Stomach (tissue), 9 donors: ENCODE results near the gene SMIM17. TPM values are rescaled to one million over a fixed set of nuclear protein-coding genes. Genes with fewer than 3 reads are reported as not detected.

ENCODE experiments used
- DNase-seq, 2 donors: peaks; one replicate each; pipeline versions ENCODE4 v3.0.0 to v3.0.0-alpha.2; 2013 to 2019
- H3K27ac ChIP-seq, 5 donors: fragments of 200-600 bp in 4 of 5; sonication (generic) in 4 of 5; one replicate each; pipeline ENCODE4 v1.5.1; 2013 to 2019; ENCODE audit warnings: mild to moderate bottlenecking in 1 of 5, moderate library complexity in 1 of 5
- H3K27me3 ChIP-seq, 3 donors: fragments of 200-600 bp; sonication (generic); one replicate each; pipeline ENCODE4 v1.5.1; 2017 to 2019; ENCODE audit warnings: mixed run types in 1 of 3
- H3K36me3 ChIP-seq, 4 donors: fragments of 200-600 bp; sonication (generic); 1 replicate in 3 of 4; 2 replicates in 1 of 4; pipeline ENCODE4 v1.5.1; 2016 to 2019
- H3K4me1 ChIP-seq, 4 donors: fragments of 200-600 bp; sonication (generic); one replicate each; pipeline ENCODE4 v1.5.1; 2016 to 2019
- H3K4me3 ChIP-seq, 4 donors: fragments of 200-600 bp; sonication (generic) in 3 of 4; one replicate each; pipeline ENCODE4 v1.5.1; 2016 to 2019; ENCODE audit warnings: mild to moderate bottlenecking in 1 of 4
- H3K9me3 ChIP-seq, 4 donors: fragments of 200-600 bp; sonication (generic); one replicate each; pipeline ENCODE4 v1.5.1; 2016 to 2019
- CTCF ChIP-seq, 7 experiments: fragments of 450-650 bp in 4 of 7; fragments of 200-600 bp in 3 of 7; sonication (generic) in 3 of 7; IDR thresholded peaks; one replicate each; pipeline ENCODE4 v1.5.1; 2016 to 2019; ENCODE audit warnings: antibody characterized with exemption in 7 of 7, control low read depth in 2 of 7, mild to moderate bottlenecking in 1 of 7
- EP300 ChIP-seq: sonication (generic); formaldehyde crosslinking; IDR thresholded peaks from one replicate; pipeline ENCODE4 v1.6.1; 2017; ENCODE audit warnings: antibody characterized with exemption
- POLR2A ChIP-seq, 4 donors: fragments of 450-650 bp; IDR thresholded peaks; one replicate each; pipeline ENCODE4 v1.6.1; 2016; ENCODE audit warnings: antibody characterized with exemption in 4 of 4, control low read depth in 2 of 4, mild to moderate bottlenecking in 1 of 4, moderate library complexity in 1 of 4
- POLR2AphosphoS5 ChIP-seq, 3 donors: sonication (generic); formaldehyde crosslinking; IDR thresholded peaks; one replicate each; pipeline ENCODE4 v1.6.1; 2016; ENCODE audit warnings: antibody characterized with exemption in 3 of 3
- WGBS, 5 donors: extraction: QIAGEN DNeasy Blood & Tissue Kit in 3 of 5; methylation state at CpG; one replicate each; pipeline versions ENCODE4 v1.1.5 to v1.1.7; 2013 to 2018; 5-methylcytosine and 5-hydroxymethylcytosine counted together
- intact Hi-C: fragments of 100-400 bp; cut with DNase I; formaldehyde crosslinking; loops from one replicate; pipeline ENCODE4 v1.15.1; 2023; ENCODE audit warnings: low total_unique reads
- polyA plus RNA-seq, 3 donors: library from polyadenylated mRNA; stranded (reverse); fragments of 200-250 nt; gene quantifications; one replicate each; pipeline ENCODE4 v1.2.3, GENCODE V29; 2013
- total RNA-seq, 5 donors: library from RNA; depleted of rRNA; stranded (reverse); fragments of >200 nt; gene quantifications; one replicate each; pipeline versions ENCODE4 v1.1.0 to v1.2.3, GENCODE V29; 2014 to 2016
- donor health status: healthy with polysubstance abuse.
- donor health status: Bipolar disorder and iron deficiency.
- donor health status: healthy.

The SMIM17 gene
- total and polyA plus RNA-seq, 8 donors = 0.13 to 1.1 TPM; not detected in 6

- no peak overlapping the region for H3K27ac ChIP-seq
- intact Hi-C loops = no loop called here
- H3K4me3 ChIP-seq = no peak overlapping the region
- no peaks in the 10 kb centered on the region for H3K4me1 ChIP-seq
- no peaks in the 10 kb centered on the region for H3K27me3 ChIP-seq
- TF ChIP-seq EP300 (no peak), POLR2A (IDR thresholded peaks at IDR 0.05) (no peak), POLR2AphosphoS5 (IDR thresholded peaks at IDR 0.05) (no peak), CTCF (IDR thresholded peaks at IDR 0.05) (no peak)
- DNase-seq = no peak
- H3K9me3 ChIP-seq = peaks cover 25 to 100% (median 74%) of the 10 kb centered on the region in 4 donors
- peaks cover 31 to 93% (median 61%) of the 10 kb centered on the region in 4 donors for H3K36me3 ChIP-seq
- 80 to 84% (median 83%) methylated on average over 8 of the region's 8 CpGs for WGBS, 5 donors
Measured at GRCh38 chr19:56619121-56619520, 23.8 kb upstream of the SMIM17 start.

GRCh38 chr19:56622374-56622773 is 20.6 kb upstream of the SMIM17 start:
- Histone ChIP-seq H3K36me3 (peaks cover 28 to 77% (median 66%) of the 10 kb centered on the region in 4 donors), H3K4me3 (no peak overlapping the region), H3K4me1 (no peaks in the 10 kb centered on the region), H3K9me3 (peaks cover 32 to 100% (median 70%) of the 10 kb centered on the region in 4 donors), H3K27ac (no peak overlapping the region), H3K27me3 (no peaks in the 10 kb centered on the region)
- intact Hi-C loops = no loop called here
- DNase-seq = no peak
- WGBS, 5 donors = 90 to 97% (median 95%) methylated on average over 16 to 37 of the region's 37 CpGs
- no peak for TF ChIP-seq POLR2A (IDR thresholded peaks at IDR 0.05)
- no peak for TF ChIP-seq EP300
- no peak for TF ChIP-seq CTCF (IDR thresholded peaks at IDR 0.05)
- no peak for TF ChIP-seq POLR2AphosphoS5 (IDR thresholded peaks at IDR 0.05)

- H3K4me1 ChIP-seq = no peaks in the 10 kb centered on the region
- 86 to 91% (median 89%) methylated on average over 8 to 9 of the region's 9 CpGs for WGBS, 5 donors
- H3K27ac ChIP-seq = no peak overlapping the region
- DNase-seq = no peak
- peaks cover 22 to 71% (median 60%) of the 10 kb centered on the region in 4 donors for H3K36me3 ChIP-seq
- H3K9me3 ChIP-seq = peaks cover 35 to 100% (median 70%) of the 10 kb centered on the region in 4 donors
- no peak for TF ChIP-seq EP300
- no peak for TF ChIP-seq POLR2A (IDR thresholded peaks at IDR 0.05)
- no peak for TF ChIP-seq POLR2AphosphoS5 (IDR thresholded peaks at IDR 0.05)
- no peak for TF ChIP-seq CTCF (IDR thresholded peaks at IDR 0.05)
- intact Hi-C loops = no loop called here
- no peaks in the 10 kb centered on the region for H3K27me3 ChIP-seq
- no peak overlapping the region for H3K4me3 ChIP-seq
Measured at GRCh38 chr19:56623006-56623405, 20.0 kb upstream of the SMIM17 start.

GRCh38 chr19:56625708-56626107 is 17.3 kb upstream of the SMIM17 start:
- H3K4me3 ChIP-seq = no peak overlapping the region
- intact Hi-C loops = no loop called here
- peaks cover 22 to 51% (median 49%) of the 10 kb centered on the region in 4 donors for H3K36me3 ChIP-seq
- DNase-seq = no peak
- WGBS, 5 donors = 93 to 98% (median 95%) methylated on average over 9 of the region's 9 CpGs
- no peak for TF ChIP-seq POLR2A (IDR thresholded peaks at IDR 0.05)
- no peak for TF ChIP-seq POLR2AphosphoS5 (IDR thresholded peaks at IDR 0.05)
- TF ChIP-seq EP300 = no peak
- TF ChIP-seq CTCF (IDR thresholded peaks at IDR 0.05) = no peak
- no peak overlapping the region for H3K27ac ChIP-seq
- H3K9me3 ChIP-seq = peaks cover 30 to 100% (median 72%) of the 10 kb centered on the region in 4 donors
- H3K4me1 ChIP-seq = no peaks in the 10 kb centered on the region
- H3K27me3 ChIP-seq = no peaks in the 10 kb centered on the region
